Activated T-cell treated with anti-CD3 and anti-CD28 coated beads, Interleukin-2, amount 50 U/mL, for 72 hours (primary cell): ENCODE data around the gene CNKSR3. TPM values are rescaled to one million over a fixed set of nuclear protein-coding genes. Genes with fewer than 3 reads are reported as not detected.

Source experiments
- ATAC-seq, 2 donors: fragments of 150-1000 bp; cut with Tn5 transposase; replicated peaks in 1 of 2; 2 replicates each; pipeline ENCODE4 v1.10.0; 2021; ENCODE audit warnings: moderate library complexity in 2 of 2, mild to moderate bottlenecking in 1 of 2
- DNase-seq, 2 donors: peaks; one replicate each; pipeline ENCODE4 v3.0.0; 2021 to 2022; ENCODE audit warnings: mixed read lengths in 1 of 2
- H3K27ac Mint-ChIP-seq: one replicate; pipeline ENCODE4 v1.8.0; 2022; ENCODE audit warnings: mild to moderate bottlenecking, moderate library complexity, mixed read lengths
- H3K27me3 Mint-ChIP-seq: one replicate; pipeline ENCODE4 v1.8.0; 2022; ENCODE audit warnings: low read depth, mixed read lengths
- H3K36me3 Mint-ChIP-seq, 2 donors: one replicate each; pipeline ENCODE4 v1.8.0; 2022; ENCODE audit warnings: mixed read lengths in 2 of 2, mild to moderate bottlenecking in 1 of 2; ENCODE audit not compliant: insufficient read depth in 2 of 2
- H3K4me1 Mint-ChIP-seq: one replicate; pipeline ENCODE4 v1.8.0; 2022; ENCODE audit warnings: low read depth, mixed read lengths
- H3K4me3 Mint-ChIP-seq, 2 donors: one replicate each; pipeline ENCODE4 v1.8.0; 2022; ENCODE audit warnings: mild to moderate bottlenecking in 2 of 2, mixed read lengths in 2 of 2, moderate library complexity in 2 of 2
- H3K9me3 Mint-ChIP-seq, 2 donors: one replicate each; pipeline ENCODE4 v1.8.0; 2022; ENCODE audit warnings: mixed read lengths in 2 of 2
- total RNA-seq, 2 donors: library from RNA; stranded (reverse); gene quantifications; one replicate each; pipeline ENCODE4 v1.2.3, GENCODE V29; 2022

The CNKSR3 gene
- total RNA-seq, 2 donors from 2014 or later, result 0.07 to 0.12 TPM

DNA sequence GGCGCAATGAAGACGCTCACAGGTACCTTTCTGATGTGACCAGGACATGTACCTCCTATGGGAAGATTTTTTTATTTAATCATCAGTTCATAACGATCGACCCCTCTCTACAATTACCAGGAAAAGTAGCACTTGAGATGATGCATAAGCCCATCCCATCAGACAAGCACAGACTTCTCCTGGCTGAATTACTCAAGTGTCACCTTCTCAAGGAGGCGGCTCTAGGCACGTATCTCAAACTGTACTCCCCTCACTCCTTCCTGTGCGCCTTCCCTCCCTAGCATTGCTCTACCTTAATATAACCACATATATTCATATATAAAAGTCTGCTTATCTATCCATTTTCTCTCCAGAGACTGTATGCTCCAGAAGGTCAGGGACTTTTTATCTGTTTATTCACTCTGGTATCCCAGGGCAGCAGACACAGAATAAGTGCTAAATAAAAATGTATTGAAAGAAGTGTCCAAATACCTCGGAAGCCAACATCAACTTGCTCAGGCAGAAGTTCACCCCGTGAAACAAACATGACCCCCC is 71.5 kb downstream of the CNKSR3 start:
- Mint-ChIP-seq H3K36me3 (no peaks in the 10 kb centered on the region), H3K27ac (no peak overlapping the region), H3K4me3 (no peak overlapping the region), H3K4me1 (no peaks in the 10 kb centered on the region), H3K27me3 (peaks cover 19% of the 10 kb centered on the region), H3K9me3 (no peaks in the 10 kb centered on the region)
- no peak for ATAC-seq
- DNase-seq, result no peak

DNA sequence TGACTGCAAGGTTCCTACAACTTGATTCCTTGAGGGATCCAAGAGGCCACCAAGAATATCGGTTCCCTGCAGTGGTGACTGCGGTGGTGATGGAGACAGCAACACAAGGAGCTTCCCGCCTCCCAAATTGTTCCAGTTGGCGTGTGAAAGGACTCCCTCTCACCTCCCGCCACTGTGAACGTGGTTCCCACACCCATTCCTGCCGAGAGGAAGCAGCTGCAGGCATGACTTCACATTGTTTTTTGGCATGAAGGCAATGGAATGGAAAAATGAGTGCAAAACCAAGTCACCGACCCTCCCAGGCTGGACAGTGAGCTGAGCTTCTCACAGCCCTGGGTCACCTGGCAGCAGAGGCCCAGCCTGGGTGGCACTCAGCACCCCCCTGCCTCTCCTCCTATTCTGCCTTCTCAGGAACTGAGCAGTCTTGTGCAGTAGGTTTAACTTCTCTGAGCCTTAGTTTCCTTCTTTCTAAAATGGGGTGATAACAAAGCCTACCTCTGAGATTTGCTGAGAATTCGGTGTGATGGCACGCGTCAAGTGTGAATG is 75.0 kb downstream of the CNKSR3 start:
- H3K27ac Mint-ChIP-seq, result no peak overlapping the region
- DNase-seq (no peak), ATAC-seq (no peak)
- no peak overlapping the region for H3K4me3 Mint-ChIP-seq
- no peaks in the 10 kb centered on the region for H3K36me3 Mint-ChIP-seq
- no peaks in the 10 kb centered on the region for H3K4me1 Mint-ChIP-seq
- H3K9me3 Mint-ChIP-seq, result no peaks in the 10 kb centered on the region
- peaks cover 12% of the 10 kb centered on the region for H3K27me3 Mint-ChIP-seq

GRCh38 chr6:154434662-154435061 is 75.8 kb downstream of the CNKSR3 start:
- Mint-ChIP-seq H3K36me3 (no peaks in the 10 kb centered on the region), H3K4me1 (no peaks in the 10 kb centered on the region), H3K27ac (no peak overlapping the region), H3K9me3 (no peaks in the 10 kb centered on the region), H3K4me3 (no peak overlapping the region), H3K27me3 (peaks cover 8% of the 10 kb centered on the region)
- DNase-seq, result no peak
- no peak for ATAC-seq

GRCh38 chr6:154433477-154434241 is 76.8 kb downstream of the CNKSR3 start:
- no peak for ATAC-seq
- no peaks in the 10 kb centered on the region for H3K9me3 Mint-ChIP-seq
- no peaks in the 10 kb centered on the region for H3K27me3 Mint-ChIP-seq
- no peak overlapping the region for H3K27ac Mint-ChIP-seq
- no peak for DNase-seq
- H3K4me3 Mint-ChIP-seq, result no peak overlapping the region
- no peaks in the 10 kb centered on the region for H3K36me3 Mint-ChIP-seq
- no peaks in the 10 kb centered on the region for H3K4me1 Mint-ChIP-seq

DNA sequence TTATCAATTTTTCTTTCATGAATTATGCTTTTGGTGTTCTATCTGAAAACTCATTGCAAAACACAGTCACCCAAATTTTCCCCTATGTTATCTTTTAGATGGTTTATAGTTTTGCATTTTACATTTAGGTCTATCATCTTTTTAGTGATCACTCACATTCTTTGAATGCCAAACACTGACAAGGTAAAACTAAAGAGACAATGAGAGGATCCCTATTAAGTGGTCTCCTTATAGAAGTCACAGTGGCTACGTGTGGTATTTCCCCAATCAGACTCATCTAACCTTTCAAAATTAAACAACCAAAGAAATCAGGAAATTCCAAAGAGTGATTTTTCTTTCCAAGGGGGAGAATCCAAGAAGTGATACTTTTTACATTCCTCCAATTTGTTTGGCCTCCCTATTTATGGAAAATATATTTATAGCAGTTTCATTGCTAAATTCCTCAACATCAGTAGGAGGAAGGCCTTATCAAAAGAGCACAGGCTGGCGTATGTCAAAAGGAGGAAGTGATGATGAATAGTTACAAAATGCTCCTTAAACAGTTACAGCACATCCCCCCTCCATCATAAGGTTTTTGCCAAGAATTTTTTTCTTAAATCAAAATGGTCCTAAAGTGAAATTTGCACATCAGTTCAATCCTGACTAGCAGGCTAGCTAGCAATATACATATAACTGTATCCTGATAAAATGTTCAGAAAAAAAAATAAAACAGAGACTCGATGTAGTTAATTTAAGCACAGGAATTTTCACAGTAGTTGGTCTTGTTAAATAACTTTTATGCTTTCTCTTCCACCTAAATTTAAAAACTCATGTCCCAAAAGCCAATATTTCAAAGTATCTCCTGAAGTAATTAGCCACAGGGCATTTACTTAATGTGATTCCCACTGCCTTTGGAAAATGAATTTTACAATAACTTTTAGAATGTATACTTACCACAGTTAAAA is 77.7 kb downstream of the CNKSR3 start:
- Mint-ChIP-seq H3K9me3 (no peaks in the 10 kb centered on the region), H3K27ac (no peak overlapping the region), H3K36me3 (no peaks in the 10 kb centered on the region), H3K27me3 (no peaks in the 10 kb centered on the region), H3K4me3 (no peak overlapping the region), H3K4me1 (no peaks in the 10 kb centered on the region)
- ATAC-seq, result no peak
- DNase-seq, result no peak

DNA sequence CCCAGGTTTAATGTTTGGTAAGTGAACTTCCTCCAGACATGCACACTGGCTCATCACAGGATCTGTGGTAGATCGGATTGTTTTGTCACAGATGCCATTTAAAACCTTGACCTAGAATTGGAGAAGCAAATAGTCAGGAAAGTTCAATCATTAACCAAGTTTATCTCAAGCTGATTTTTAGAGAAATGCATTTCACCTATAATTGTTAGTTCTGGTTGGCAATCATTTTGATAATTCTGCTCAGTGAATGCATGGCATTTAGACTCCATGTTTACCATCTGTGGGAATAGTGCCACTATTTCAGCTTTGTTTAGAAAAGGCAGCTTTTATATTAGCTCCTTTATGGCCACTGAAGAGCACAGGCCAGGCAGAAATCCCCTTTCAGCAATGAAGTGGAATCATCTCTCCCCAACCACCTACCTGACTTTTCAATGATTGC is 80.0 kb downstream of the CNKSR3 start:
- Mint-ChIP-seq H3K27me3 (peaks cover 7% of the 10 kb centered on the region), H3K9me3 (no peaks in the 10 kb centered on the region), H3K4me1 (no peaks in the 10 kb centered on the region), H3K36me3 (no peaks in the 10 kb centered on the region), H3K4me3 (no peak overlapping the region), H3K27ac (no peak overlapping the region)
- ATAC-seq, result no peak
- DNase-seq, result no peak

GRCh38 chr6:154429711-154430110 is 80.8 kb downstream of the CNKSR3 start:
- no peak overlapping the region for H3K27ac Mint-ChIP-seq
- ATAC-seq, result no peak
- no peak overlapping the region for H3K4me3 Mint-ChIP-seq
- peaks cover 7% of the 10 kb centered on the region for H3K27me3 Mint-ChIP-seq
- no peak for DNase-seq
- no peaks in the 10 kb centered on the region for H3K9me3 Mint-ChIP-seq
- no peaks in the 10 kb centered on the region for H3K4me1 Mint-ChIP-seq
- H3K36me3 Mint-ChIP-seq, result no peaks in the 10 kb centered on the region

DNA sequence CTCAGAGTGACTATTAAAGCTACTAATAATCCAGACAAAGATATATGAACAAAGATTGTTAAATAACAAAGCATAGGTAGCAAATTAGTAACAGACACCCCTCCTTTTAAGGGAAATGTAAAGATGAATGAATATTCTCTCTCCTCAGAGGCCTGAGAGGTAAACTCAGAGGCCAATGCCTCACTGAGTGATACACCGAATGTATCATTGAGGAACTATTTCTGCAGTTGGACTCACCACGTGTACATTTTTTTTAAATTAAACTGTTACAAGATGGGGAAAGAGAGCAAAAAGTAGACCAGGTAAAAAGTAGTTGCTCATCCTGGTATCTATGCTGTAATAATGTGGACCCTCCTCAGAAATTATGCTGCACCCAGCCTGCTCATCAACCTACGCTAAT is 81.6 kb downstream of the CNKSR3 start:
- no peak for DNase-seq
- peaks cover 7% of the 10 kb centered on the region for H3K27me3 Mint-ChIP-seq
- no peaks in the 10 kb centered on the region for H3K36me3 Mint-ChIP-seq
- no peak for ATAC-seq
- H3K9me3 Mint-ChIP-seq, result no peaks in the 10 kb centered on the region
- H3K27ac Mint-ChIP-seq, result no peak overlapping the region
- no peak overlapping the region for H3K4me3 Mint-ChIP-seq
- H3K4me1 Mint-ChIP-seq, result no peaks in the 10 kb centered on the region

- Mint-ChIP-seq H3K9me3 (no peaks in the 10 kb centered on the region), H3K36me3 (no peaks in the 10 kb centered on the region), H3K27me3 (peaks cover 7% of the 10 kb centered on the region), H3K27ac (no peak overlapping the region), H3K4me3 (no peak overlapping the region), H3K4me1 (no peaks in the 10 kb centered on the region)
- ATAC-seq (no peak), DNase-seq (no peak)
Measured at GRCh38 chr6:154427446-154427845, 83.0 kb downstream of the CNKSR3 start.

DNA sequence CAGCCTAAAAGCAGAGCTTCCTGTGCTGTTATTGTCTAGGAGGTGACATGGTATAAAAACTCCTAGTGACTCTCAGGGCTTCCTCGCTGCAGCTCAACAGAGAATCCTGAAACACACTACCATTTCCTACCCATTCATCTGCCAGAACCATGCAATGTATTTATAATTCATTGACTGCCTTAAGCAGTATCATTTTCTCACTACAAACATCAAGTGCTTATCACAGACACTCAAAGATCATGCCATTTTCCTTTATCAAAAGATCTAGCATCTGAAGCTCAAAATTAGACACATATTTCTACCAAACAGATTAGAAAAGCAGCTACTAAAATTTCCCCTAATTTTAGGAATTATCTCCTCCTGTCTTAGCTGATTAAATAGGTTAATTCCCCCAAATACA is 83.5 kb downstream of the CNKSR3 start:
- no peak for DNase-seq
- Mint-ChIP-seq H3K9me3 (no peaks in the 10 kb centered on the region), H3K27me3 (peaks cover 7% of the 10 kb centered on the region), H3K4me3 (no peak overlapping the region), H3K4me1 (no peaks in the 10 kb centered on the region), H3K36me3 (no peaks in the 10 kb centered on the region), H3K27ac (no peak overlapping the region)
- ATAC-seq, result no peak

DNA sequence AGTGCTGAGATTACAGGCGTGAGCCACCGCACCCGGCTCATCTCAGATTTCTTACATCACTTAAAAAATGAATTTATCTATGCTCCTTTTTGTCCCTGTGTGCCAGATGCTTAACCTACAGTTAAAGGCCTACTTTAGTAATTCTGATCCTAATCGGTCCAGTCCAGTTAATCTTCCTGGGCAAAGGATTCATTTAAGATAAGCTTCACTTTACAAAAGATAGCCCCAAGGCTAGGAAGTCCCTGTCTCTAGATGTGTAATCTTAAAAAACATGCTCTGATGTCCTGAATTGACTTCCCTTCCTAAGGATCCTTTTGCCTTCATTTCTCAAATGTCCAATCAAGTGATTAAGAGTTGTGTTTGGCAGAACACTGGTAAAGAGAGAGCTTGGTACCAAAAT is 85.5 kb downstream of the CNKSR3 start:
- H3K4me3 Mint-ChIP-seq, result no peak overlapping the region
- DNase-seq, result no peak
- no peak overlapping the region for H3K27ac Mint-ChIP-seq
- no peaks in the 10 kb centered on the region for H3K4me1 Mint-ChIP-seq
- peaks cover 7% of the 10 kb centered on the region for H3K27me3 Mint-ChIP-seq
- ATAC-seq, result no peak
- H3K9me3 Mint-ChIP-seq, result no peaks in the 10 kb centered on the region
- no peaks in the 10 kb centered on the region for H3K36me3 Mint-ChIP-seq

- peaks cover 16% of the 10 kb centered on the region for H3K4me1 Mint-ChIP-seq
- H3K27ac Mint-ChIP-seq, result no peak overlapping the region
- no peaks in the 10 kb centered on the region for H3K36me3 Mint-ChIP-seq
- H3K4me3 Mint-ChIP-seq, result no peak overlapping the region
- peaks cover 44% of the 10 kb centered on the region for H3K27me3 Mint-ChIP-seq
- H3K9me3 Mint-ChIP-seq, result no peaks in the 10 kb centered on the region
- ATAC-seq, result no peak
- no peak for DNase-seq
Measured at GRCh38 chr6:154414021-154414813, 96.3 kb downstream of the CNKSR3 start.
